K562 (cell line): ENCODE data around the gene GRIK5. TPM values are rescaled to one million over a fixed set of nuclear protein-coding genes. Genes with fewer than 3 reads are reported as not detected.

Source experiments
- ATAC-seq: fragments of 200-7000 bp; cut with Tn5 transposase; 3 replicates; pipeline ENCODE4 v1.9.1; 2020; ENCODE audit warnings: moderate library complexity
- BruUV-seq: library from RNA; stranded (reverse); fragments of 400-500 nt; replicated peaks from 2 replicates; lab custom pipeline; 2021; lab: Mats Ljungman, UMichigan
- CTCF ChIA-PET: fragments of 300-600 bp; formaldehyde crosslinking; extraction: SDS; loops from one replicate; lab custom pipeline; 2021; ENCODE audit warnings: low intra/inter-chr PET ratio; lab: Yijun Ruan, JAX
- POLR2A ChIA-PET: fragments of 300-600, 350-650 bp; sonication (Branson Sonifier 250); formaldehyde crosslinking; extraction: SDS; loops from one replicate; lab custom pipeline; 2021; ENCODE audit warnings: antibody characterized with exemption, inconsistent platforms; lab: Yijun Ruan, JAX
- DNase-seq, 4 experiments: peaks; one replicate each; pipeline versions ENCODE4 v3.0.0 to v3.0.0-alpha.2; 2011 to 2018; ENCODE audit warnings: low spot score in 3 of 4, mixed read lengths in 3 of 4; ENCODE audit errors: extremely low read depth in 1 of 4
- FAIRE-seq: peaks from 2 replicates; lab custom pipeline; 2011; peaks lifted over from hg19 to GRCh38; lab: Jason Lieb, UNC
- H2AFZ ChIP-seq: 2 replicates; pipeline ENCODE4 v1.6.0; 2011; ENCODE audit warnings: low read depth, low read length, control low read depth, inconsistent platforms
- H3K27ac ChIP-seq: fragments of 200-600 bp; 3 replicates; pipeline ENCODE4 v1.8.0; 2011; ENCODE audit warnings: low read depth, mild to moderate bottlenecking, control low read depth, inconsistent platforms, low read length, moderate library complexity, mixed read lengths; ENCODE audit errors: extremely low read depth
- H3K27me3 ChIP-seq, 2 experiments: fragments of 300-600 bp in 1 of 2; 2 replicates in 1 of 2; 3 replicates in 1 of 2; pipeline versions ENCODE4 v1.6.0 to v1.8.0; 2011; ENCODE audit warnings: inconsistent platforms in 2 of 2, low read length in 2 of 2, mild to moderate bottlenecking in 1 of 2, mixed read lengths in 1 of 2, moderate library complexity in 1 of 2; ENCODE audit not compliant: control insufficient read depth in 2 of 2, insufficient read depth in 2 of 2
- H3K36me3 ChIP-seq: fragments of 300-600 bp; 3 replicates; pipeline ENCODE4 v1.8.0; 2011; ENCODE audit warnings: mild to moderate bottlenecking, low read length, inconsistent platforms; ENCODE audit not compliant: control insufficient read depth, insufficient read depth
- H3K4me1 ChIP-seq, 2 experiments: fragments of 200-600 bp in 1 of 2; replicated peaks in 1 of 2; 2 replicates in 1 of 2; 3 replicates in 1 of 2; pipeline versions ENCODE4 v1.5.1 to v1.8.0; 2011; ENCODE audit warnings: inconsistent platforms in 2 of 2, low read length in 2 of 2, mild to moderate bottlenecking in 1 of 2, mixed read lengths in 1 of 2, moderate library complexity in 1 of 2; ENCODE audit not compliant: control insufficient read depth in 2 of 2, insufficient read depth in 2 of 2
- H3K4me2 ChIP-seq: 2 replicates; pipeline ENCODE4 v1.6.1; 2011; ENCODE audit warnings: low read length, control low read depth, inconsistent platforms, mixed read lengths; ENCODE audit not compliant: insufficient read depth
- H3K4me3 ChIP-seq: fragments of 200-600 bp; sonication (generic), shearing (Covaris generic); 2 replicates; pipeline ENCODE4 v1.5.1; 2016; ENCODE audit warnings: control low read depth, inconsistent platforms
- H3K79me2 ChIP-seq: fragments of 200-600 bp; 3 replicates; pipeline ENCODE4 v1.8.0; 2011; ENCODE audit warnings: low read length, inconsistent platforms; ENCODE audit not compliant: control insufficient read depth, insufficient read depth
- H3K9ac ChIP-seq, 2 experiments: 2 replicates each; pipeline versions ENCODE4 v1.6.0 to v1.6.1; 2011; ENCODE audit warnings: low read depth in 2 of 2, low read length in 2 of 2, control low read depth in 1 of 2, inconsistent platforms in 1 of 2, mild to moderate bottlenecking in 1 of 2, mixed read lengths in 1 of 2; ENCODE audit not compliant: insufficient read depth in 1 of 2
- H3K9me1 ChIP-seq: one replicate; pipeline ENCODE4 v1.6.0; 2011; ENCODE audit warnings: inconsistent platforms, mild to moderate bottlenecking, low read length, moderate library complexity; ENCODE audit not compliant: control insufficient read depth, insufficient read depth
- H3K9me3 ChIP-seq: replicated peaks from 2 replicates; pipeline ENCODE4 v1.5.1; 2011; ENCODE audit warnings: low read depth, low read length, inconsistent platforms; ENCODE audit not compliant: control insufficient read depth, insufficient read depth
- H4K20me1 ChIP-seq: replicated peaks from 2 replicates; pipeline ENCODE4 v1.6.1; 2011; ENCODE audit warnings: low read length, inconsistent platforms, mixed read lengths; ENCODE audit not compliant: control insufficient read depth, insufficient read depth
- BHLHE40 ChIP-seq: IDR thresholded peaks from 2 replicates; pipeline ENCODE4 v1.6.1; 2011; ENCODE audit warnings: low read length, improper control_type of control experiment
- CC2D1A ChIP-seq: fragments of 450-650 bp; IDR thresholded peaks from 2 replicates; pipeline ENCODE4 v1.6.1; 2017; ENCODE audit warnings: mild to moderate bottlenecking
- CREM ChIP-seq: IDR thresholded peaks from 2 replicates; pipeline ENCODE4 v1.6.1; 2014; ENCODE audit warnings: antibody characterized with exemption, low read depth
- CTBP1 ChIP-seq: fragments of 450-650 bp; IDR thresholded peaks from 2 replicates; pipeline ENCODE4 v1.6.1; 2016; ENCODE audit warnings: borderline replicate concordance
- DLX4 ChIP-seq: fragments of 250-450 bp; sonication (Bioruptor Pico); IDR thresholded peaks from 2 replicates; pipeline ENCODE4 v1.6.1; 2021; ENCODE audit warnings: mild to moderate bottlenecking
- NFYB ChIP-seq: IDR thresholded peaks from 2 replicates; pipeline ENCODE4 v1.6.1; 2011; ENCODE audit warnings: mild to moderate bottlenecking, moderate library complexity; ENCODE audit not compliant: insufficient read length; ENCODE audit errors: extremely low read depth
- NRF1 ChIP-seq, 2 experiments: fragments of 450-650 bp; IDR thresholded peaks in 1 of 2; conservative IDR thresholded peaks in 1 of 2; 2 replicates each; pipeline ENCODE4 v1.6.1; 2014; ENCODE audit warnings: mild to moderate bottlenecking in 2 of 2
- PBX2 ChIP-seq, 2 experiments: IDR thresholded peaks in 1 of 2; conservative IDR thresholded peaks in 1 of 2; 2 replicates each; pipeline ENCODE4 v1.6.1; 2016; ENCODE audit warnings: low read depth in 2 of 2, mild to moderate bottlenecking in 1 of 2, missing compliant biosample characterization in 1 of 2, missing genetic modification characterization in 1 of 2, moderate library complexity in 1 of 2
- PHF8 ChIP-seq: fragments of 200-600 bp; sonication (generic); IDR thresholded peaks from 2 replicates; pipeline ENCODE4 v1.6.1; 2012; ENCODE audit warnings: mixed run types, mild to moderate bottlenecking, inconsistent platforms, low read length, moderate library complexity, borderline replicate concordance
- POLR2G ChIP-seq: fragments of 200-400 bp; formaldehyde crosslinking; IDR thresholded peaks from 2 replicates; pipeline ENCODE4 v1.6.1; 2017; ENCODE audit warnings: low read depth, mild to moderate bottlenecking, antibody characterized with exemption, low read length, moderate library complexity
- TAF1 ChIP-seq: IDR thresholded peaks from 2 replicates; pipeline ENCODE4 v1.6.1; 2011; ENCODE audit warnings: mild to moderate bottlenecking, low read length, moderate library complexity; ENCODE audit not compliant: insufficient read depth, control insufficient read depth, severe bottlenecking; ENCODE audit errors: extremely low read depth
- U2AF1 ChIP-seq: fragments of 200-400 bp; formaldehyde crosslinking; optimal IDR thresholded peaks from 2 replicates; pipeline ENCODE3; 2017; ENCODE audit warnings: mild to moderate bottlenecking, low read depth, low read length, moderate library complexity
- ZNF121 ChIP-seq: sonication (generic); formaldehyde crosslinking; conservative IDR thresholded peaks from 2 replicates; pipeline ENCODE4 v1.8.0; 2022; ENCODE audit warnings: missing genetic modification reagents
- ZNF263 ChIP-seq: sonication (generic); formaldehyde crosslinking; IDR thresholded peaks from 2 replicates; pipeline ENCODE4 v1.8.0; 2022; ENCODE audit warnings: mild to moderate bottlenecking, missing genetic modification reagents, borderline replicate concordance
- ZNF444 ChIP-seq: fragments of 250-450 bp; sonication (Bioruptor Pico); IDR thresholded peaks from 2 replicates; pipeline ENCODE4 v1.4.0; 2020; ENCODE audit warnings: mild to moderate bottlenecking, moderate library complexity
- WGBS: fragments of 100-300 bp; shearing (Covaris generic); methylation state at CpG from one replicate; pipeline ENCODE4 v1.1.6; 2016; ENCODE audit warnings: low coverage, mixed read lengths; ENCODE audit not compliant: insufficient coverage; ENCODE audit errors: missing lambda C conversion rate; 5-methylcytosine and 5-hydroxymethylcytosine counted together
- in situ Hi-C: fragments of 300-500 bp; cut with MboI; formaldehyde crosslinking; loops from 4 replicates; pipeline ENCODE4 v1.15.0; 2018; ENCODE audit warnings: inconsistent platforms, mixed read lengths
- intact Hi-C: fragments of 100-400 bp; cut with micrococcal nuclease; formaldehyde crosslinking; loops from 2 replicates; pipeline ENCODE4 v1.14.2; 2022
- polyA plus RNA-seq, 8 experiments: library from polyadenylated mRNA; depleted of rRNA in 4 of 8; stranded (reverse) in 5 of 8; unstranded in 3 of 8; fragments of >200 nt; fragmentation: Nextera tagmentation in 2 of 8; fragmentation: Illumina TruSeq in 1 of 8; extraction: Ambion mirVana in 2 of 8; extraction: Trizol in 1 of 8; gene quantifications; 2 replicates each; pipeline versions ENCODE4 v1.2.1 to v1.2.3, GENCODE V29; 2011 to 2014; ENCODE audit warnings: inconsistent platforms in 1 of 8, missing spikeins in 1 of 8
- total RNA-seq, 7 experiments: library from RNA; depleted of rRNA in 6 of 7; stranded (reverse); fragments of >200 nt in 6 of 7; fragmentation: Illumina TruSeq in 2 of 7; extraction: Trizol in 2 of 7; gene quantifications; 2 replicates each; pipeline versions ENCODE4 v1.2.1 to v1.2.3, GENCODE V29; 2011 to 2021; ENCODE audit warnings: low replicate concordance in 1 of 7
- TF ChIP-seq, protein P1 (sequence below): fragments of 450-650 bp; IDR thresholded peaks from 2 replicates; pipeline ENCODE4 v1.6.1; 2016

Gene GRIK5
- total and polyA plus RNA-seq, 9 of the 15 experiments (the other 6 are each of a cell fraction or from before 2014, with no cell fraction given), result 0.04 to 0.55 (median 0.27) TPM; not detected in 2

- intact Hi-C loops (no loop called here), in situ Hi-C loops (no loop called here)
- Histone ChIP-seq H3K9me3 (no peaks in the 10 kb centered on the region), H2AFZ (peak within 1 kb of the TSS; percentile 45; the same call in 1 of the 2 replicates), H3K27ac (no peak within 1 kb of the TSS), H3K9me1 (no peaks in the 10 kb centered on the region), H4K20me1 (peaks cover 8% of the 10 kb centered on the region), H3K79me2 (no peaks in the 10 kb centered on the region), H3K36me3 (no peaks in the 10 kb centered on the region), H3K27me3 (peaks cover 9 to 54% of the 10 kb centered on the region in 2 experiments; a peak in 4 of 5 replicates), H3K4me3 (peak within 1 kb of the TSS; percentile 29), H3K9ac (peak within 1 kb of the TSS in 1 of 2 experiments; percentile 10; a peak in 2 of 4 replicates), H3K4me2 (peak within 1 kb of the TSS; percentile 25; the same call in 1 of the 2 replicates), H3K4me1 (peaks cover 0 to 40% of the 10 kb centered on the region in 2 experiments; a peak in 2 of 5 replicates)
- no TSS peak for BruUV-seq
- ChIA-PET POLR2A (interaction anchor here (0.5 to 0.6 kb wide), 2 partner anchors 10 to 1241 kb away, joined by 3 read pairs; no protein-coding TSS in a partner anchor), CTCF (no interaction called here)
- FAIRE-seq, result no peak
- ATAC-seq, result peak; percentile 93
- 5% methylated on average over 27 of the region's 84 CpGs for WGBS
- DNase-seq, result peak; percentile 76 to 98 (median 96)
- TF ChIP-seq POLR2G (0 out of 2 replicates have a peak, but pooled peaks have one; percentile 21), DLX4 (CRISPR knock-in tag) (no peak), PHF8 (no peak), ZNF263 (CRISPR knock-in tag) (no peak), U2AF1 (peak; percentile 31), CREM (0 out of 2 replicates have a peak, but pooled peaks have one; percentile 9), CC2D1A (no peak), NFYB (peak; percentile 32), PBX2 (CRISPR knock-in tag; IDR thresholded peaks at IDR 0.05; ENCODE audit: low read depth) (no peak), PBX2 (tag; conservative IDR thresholded peaks at IDR 0.05; ENCODE audit: low read depth) (0 out of 2 replicates have a peak, but pooled peaks have one; percentile 8), NRF1 (conservative IDR thresholded peaks at IDR 0.05 in 1 of 2, IDR thresholded peaks at IDR 0.05 in 1 of 2) (peak in 1 of 2 experiments; percentile 17; a peak in 1 of 4 replicates), BHLHE40 (no peak), CTBP1 (peak; percentile 42; the same call in 1 of the 2 replicates), ZNF121 (CRISPR knock-in tag) (no peak), TAF1 (no peak), ZNF444 (CRISPR knock-in tag) (no peak)
- TF ChIP-seq, protein P1, sequence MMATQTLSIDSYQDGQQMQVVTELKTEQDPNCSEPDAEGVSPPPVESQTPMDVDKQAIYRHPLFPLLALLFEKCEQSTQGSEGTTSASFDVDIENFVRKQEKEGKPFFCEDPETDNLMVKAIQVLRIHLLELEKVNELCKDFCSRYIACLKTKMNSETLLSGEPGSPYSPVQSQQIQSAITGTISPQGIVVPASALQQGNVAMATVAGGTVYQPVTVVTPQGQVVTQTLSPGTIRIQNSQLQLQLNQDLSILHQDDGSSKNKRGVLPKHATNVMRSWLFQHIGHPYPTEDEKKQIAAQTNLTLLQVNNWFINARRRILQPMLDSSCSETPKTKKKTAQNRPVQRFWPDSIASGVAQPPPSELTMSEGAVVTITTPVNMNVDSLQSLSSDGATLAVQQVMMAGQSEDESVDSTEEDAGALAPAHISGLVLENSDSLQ, result peak; percentile 95
These were observed 76.2 kb downstream of the GRIK5 start, which contains the start of gene ATP1A3 for GRCh38 chr19:41993612-41994483. Gene ATP1A3 (minus strand): TSS chr19:41994230. CDS start chr19:41994076, 154 bp downstream.
